SK-N-MC (cell line): ENCODE measurements around the gene ARHGAP33.

Source experiments
- FOXP2 ChIP-seq: optimal IDR thresholded peaks from 2 replicates; pipeline ENCODE3; 2011; ENCODE audit warnings: mild to moderate bottlenecking, moderate library complexity; ENCODE audit not compliant: insufficient read depth; ENCODE audit errors: extremely low read length, control extremely low read depth
- POLR2AphosphoS5 ChIP-seq: IDR thresholded peaks from 2 replicates; pipeline ENCODE4 v1.6.1; 2012; ENCODE audit warnings: mild to moderate bottlenecking, low read depth, low read length, borderline replicate concordance

GRCh38 chr19:35731779-35732405 is 43.5 kb upstream of the ARHGAP33 start:
- TF ChIP-seq POLR2AphosphoS5: no peak
- no peak for TF ChIP-seq FOXP2
